ENCODE measurements around the gene UPB1.
"Not testable (repeated sequence)": the region's sequence is repeated elsewhere in the genome, so short reads cannot be mapped to it uniquely, and the experiment has no call there.

GRCh38 chr22:24552503-24553286, 57.6 kb downstream of the UPB1 start:
- TF ChIP-seq, protein P1, sequence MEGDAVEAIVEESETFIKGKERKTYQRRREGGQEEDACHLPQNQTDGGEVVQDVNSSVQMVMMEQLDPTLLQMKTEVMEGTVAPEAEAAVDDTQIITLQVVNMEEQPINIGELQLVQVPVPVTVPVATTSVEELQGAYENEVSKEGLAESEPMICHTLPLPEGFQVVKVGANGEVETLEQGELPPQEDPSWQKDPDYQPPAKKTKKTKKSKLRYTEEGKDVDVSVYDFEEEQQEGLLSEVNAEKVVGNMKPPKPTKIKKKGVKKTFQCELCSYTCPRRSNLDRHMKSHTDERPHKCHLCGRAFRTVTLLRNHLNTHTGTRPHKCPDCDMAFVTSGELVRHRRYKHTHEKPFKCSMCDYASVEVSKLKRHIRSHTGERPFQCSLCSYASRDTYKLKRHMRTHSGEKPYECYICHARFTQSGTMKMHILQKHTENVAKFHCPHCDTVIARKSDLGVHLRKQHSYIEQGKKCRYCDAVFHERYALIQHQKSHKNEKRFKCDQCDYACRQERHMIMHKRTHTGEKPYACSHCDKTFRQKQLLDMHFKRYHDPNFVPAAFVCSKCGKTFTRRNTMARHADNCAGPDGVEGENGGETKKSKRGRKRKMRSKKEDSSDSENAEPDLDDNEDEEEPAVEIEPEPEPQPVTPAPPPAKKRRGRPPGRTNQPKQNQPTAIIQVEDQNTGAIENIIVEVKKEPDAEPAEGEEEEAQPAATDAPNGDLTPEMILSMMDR (conservative IDR thresholded peaks at IDR 0.05; ENCODE audit: low read depth, low read length), result not testable (repeated sequence)
- TF ChIP-seq EZH2 (IDR thresholded peaks at IDR 0.05; ENCODE audit: borderline replicate concordance, low read depth, low read length, poor library complexity, severe bottlenecking), result not testable (repeated sequence)

Measured in A673 (cell line).